ENCODE results near the gene POLR2E.

- no peak for TF ChIP-seq POLR2A (IDR thresholded peaks at IDR 0.05; ENCODE audit: control extremely low read depth in 1 of 2, low read depth in 2 of 2, low read length in 2 of 2)
- no peak for TF ChIP-seq CTCF (IDR thresholded peaks at IDR 0.05; ENCODE audit: control extremely low read depth in 1 of 3, insufficient read depth in 1 of 3, low read depth in 1 of 3, low read length in 3 of 3)
- no peak for TF ChIP-seq SP1 (IDR thresholded peaks at IDR 0.05; ENCODE audit: low read depth, low read length)
- TF ChIP-seq YY1 (IDR thresholded peaks at IDR 0.05; ENCODE audit: low read depth, low read length) = no peak
- TF ChIP-seq KDM5A (IDR thresholded peaks at IDR 0.05; ENCODE audit: low read length) = no peak
- TF ChIP-seq MAFK (IDR thresholded peaks at IDR 0.05; ENCODE audit: low read depth, low read length) = no peak
- TF ChIP-seq CHD1 (IDR thresholded peaks at IDR 0.05; ENCODE audit: low read depth, low read length) = no peak
- no peak for TF ChIP-seq CTBP2 (IDR thresholded peaks at IDR 0.05; ENCODE audit: borderline replicate concordance, insufficient read depth, insufficient read length, low read length)
- no peak for TF ChIP-seq ATF3 (IDR thresholded peaks at IDR 0.05; ENCODE audit: insufficient read depth, low read depth, low read length)
- TF ChIP-seq RAD21 (IDR thresholded peaks at IDR 0.05 in 1 of 2, conservative IDR thresholded peaks at IDR 0.05 in 1 of 2; ENCODE audit: low read depth in 2 of 2, low read length in 2 of 2) = no peak
- no peak for TF ChIP-seq TAF1 (IDR thresholded peaks at IDR 0.05; ENCODE audit: low read depth, low read length)
- TF ChIP-seq POLR2AphosphoS5 (IDR thresholded peaks at IDR 0.05; ENCODE audit: low read depth, low read length) = no peak
These were observed 22.5 kb upstream of the POLR2E start for GRCh38 chr19:1117654-1118053.
